Upper lobe of left lung (tissue), 6 donors: ENCODE data around the gene RTL1. TPM values are rescaled to one million over a fixed set of nuclear protein-coding genes. Genes with fewer than 3 reads are reported as not detected.
A peak's percentile ranks its signal among the peaks of the same experiment; 100 is the strongest.

ENCODE experiments used
- ATAC-seq, 2 donors: fragments of 200-7000 bp; cut with Tn5 transposase; one replicate each; pipeline ENCODE4 v1.9.1; 2022; ENCODE audit warnings: mild to moderate bottlenecking in 2 of 2, moderate library complexity in 2 of 2; ENCODE audit not compliant: low FRiP score in 2 of 2
- DNase-seq, 2 donors: peaks; one replicate each; pipeline ENCODE4 v3.0.0-alpha.2; 2019 to 2020
- H3K27ac ChIP-seq, 4 donors: fragments of 200-600 bp; sonication (generic); one replicate each; pipeline ENCODE4 v1.5.1; 2016 to 2019
- H3K27me3 ChIP-seq, 4 donors: fragments of 200-600 bp; sonication (generic); one replicate each; pipeline ENCODE4 v1.5.1; 2017 to 2019
- H3K36me3 ChIP-seq, 4 donors: fragments of 200-600 bp; sonication (generic); one replicate each; pipeline ENCODE4 v1.5.1; 2016 to 2019
- H3K4me1 ChIP-seq, 4 donors: fragments of 200-600 bp; sonication (generic); one replicate each; pipeline ENCODE4 v1.5.1; 2018 to 2019
- H3K4me3 ChIP-seq, 4 donors: fragments of 200-600 bp; sonication (generic); one replicate each; pipeline ENCODE4 v1.5.1; 2017 to 2019; ENCODE audit warnings: mild to moderate bottlenecking in 2 of 4, moderate library complexity in 1 of 4
- H3K9me3 ChIP-seq, 4 donors: fragments of 200-600 bp; sonication (generic); one replicate each; pipeline ENCODE4 v1.5.1; 2018 to 2019
- EP300 ChIP-seq, 4 donors: sonication (generic); formaldehyde crosslinking; IDR thresholded peaks; one replicate each; pipeline ENCODE4 v1.5.1; 2017; ENCODE audit warnings: antibody characterized with exemption in 4 of 4, control low read depth in 2 of 4
- POLR2A ChIP-seq, 4 donors: fragments of 450-650 bp; IDR thresholded peaks; one replicate each; pipeline ENCODE4 v1.5.1; 2016 to 2017; ENCODE audit warnings: antibody characterized with exemption in 4 of 4, mild to moderate bottlenecking in 2 of 4
- POLR2AphosphoS5 ChIP-seq, 2 donors: sonication (generic); formaldehyde crosslinking; IDR thresholded peaks; one replicate each; pipeline ENCODE4 v1.5.1; 2017; ENCODE audit warnings: antibody characterized with exemption in 2 of 2
- WGBS, 2 donors: methylation state at CpG; one replicate each; pipeline ENCODE4 v1.1.5; 2017 to 2018; 5-methylcytosine and 5-hydroxymethylcytosine counted together
- total RNA-seq, 6 donors: library from RNA; depleted of rRNA in 4 of 6; stranded (reverse); fragments of >200 nt in 4 of 6; gene quantifications; one replicate each; pipeline versions ENCODE4 v1.1.0 to v1.2.1, GENCODE V29; 2016 to 2021
- TF ChIP-seq, protein P1 (sequence below), 6 experiments: fragments of 450-650 bp in 4 of 6; fragments of 200-600 bp in 2 of 6; sonication (generic) in 2 of 6; IDR thresholded peaks; one replicate each; pipeline ENCODE4 v1.5.1; 2016 to 2019; ENCODE audit warnings: antibody characterized with exemption in 6 of 6
- donor health status: DM: no; HTN: no; CAD: no; lungs with moderate emphysema.
- donor health status: DM: no; HTN: yes; CAD: no; lungs with severe emphysema.

The RTL1 gene
- total RNA-seq, 6 donors from 2014 or later, result not detected

DNA sequence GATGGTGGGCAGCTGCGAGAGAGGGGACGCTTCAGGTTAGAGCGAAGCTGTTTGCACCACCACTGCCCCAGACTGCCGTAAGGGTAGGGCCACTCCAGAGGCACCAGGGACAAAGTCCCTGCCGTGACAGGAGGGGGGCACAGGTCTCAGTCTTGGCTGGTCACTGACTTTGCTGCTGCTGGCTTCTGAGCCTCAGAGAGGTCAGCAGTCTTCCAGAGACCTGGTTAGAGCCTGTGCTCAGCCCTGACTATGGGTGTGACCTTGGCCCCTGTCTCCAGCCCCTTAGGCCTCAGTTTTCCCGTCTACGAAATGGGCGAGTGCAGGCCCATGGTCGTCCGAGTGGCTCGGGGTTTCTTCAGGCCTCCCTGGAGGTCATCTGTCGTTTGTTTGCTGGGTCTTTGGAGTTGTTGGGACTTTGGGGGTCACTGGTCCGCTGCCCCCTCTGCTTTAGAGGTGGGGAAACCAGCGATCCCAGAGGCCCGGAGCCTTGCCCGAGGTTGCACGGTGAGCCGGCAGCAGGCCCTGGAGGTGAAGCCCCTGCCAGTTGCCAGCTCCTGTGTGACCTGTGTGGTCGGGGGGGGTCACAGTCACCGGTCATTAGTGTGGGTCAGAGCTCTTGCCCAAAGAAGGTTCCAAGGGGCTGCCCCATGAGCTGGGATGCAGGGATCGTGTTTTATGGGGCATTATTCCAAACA, 62.3 kb downstream of the RTL1 start:
- H3K9me3 ChIP-seq, result no peaks in the 10 kb centered on the region
- H3K27ac ChIP-seq, result no peak overlapping the region
- TF ChIP-seq POLR2A (IDR thresholded peaks at IDR 0.05), result no peak
- no peaks in the 10 kb centered on the region for H3K27me3 ChIP-seq
- H3K4me3 ChIP-seq, result no peak overlapping the region
- H3K4me1 ChIP-seq, result no peaks in the 10 kb centered on the region
- no peaks in the 10 kb centered on the region for H3K36me3 ChIP-seq
- no peak for ATAC-seq
- DNase-seq, result peak in 1 of 2 donors; percentile 45
- 86 to 94% methylated on average over 5 to 21 of the region's 21 CpGs for WGBS, 2 donors

DNA sequence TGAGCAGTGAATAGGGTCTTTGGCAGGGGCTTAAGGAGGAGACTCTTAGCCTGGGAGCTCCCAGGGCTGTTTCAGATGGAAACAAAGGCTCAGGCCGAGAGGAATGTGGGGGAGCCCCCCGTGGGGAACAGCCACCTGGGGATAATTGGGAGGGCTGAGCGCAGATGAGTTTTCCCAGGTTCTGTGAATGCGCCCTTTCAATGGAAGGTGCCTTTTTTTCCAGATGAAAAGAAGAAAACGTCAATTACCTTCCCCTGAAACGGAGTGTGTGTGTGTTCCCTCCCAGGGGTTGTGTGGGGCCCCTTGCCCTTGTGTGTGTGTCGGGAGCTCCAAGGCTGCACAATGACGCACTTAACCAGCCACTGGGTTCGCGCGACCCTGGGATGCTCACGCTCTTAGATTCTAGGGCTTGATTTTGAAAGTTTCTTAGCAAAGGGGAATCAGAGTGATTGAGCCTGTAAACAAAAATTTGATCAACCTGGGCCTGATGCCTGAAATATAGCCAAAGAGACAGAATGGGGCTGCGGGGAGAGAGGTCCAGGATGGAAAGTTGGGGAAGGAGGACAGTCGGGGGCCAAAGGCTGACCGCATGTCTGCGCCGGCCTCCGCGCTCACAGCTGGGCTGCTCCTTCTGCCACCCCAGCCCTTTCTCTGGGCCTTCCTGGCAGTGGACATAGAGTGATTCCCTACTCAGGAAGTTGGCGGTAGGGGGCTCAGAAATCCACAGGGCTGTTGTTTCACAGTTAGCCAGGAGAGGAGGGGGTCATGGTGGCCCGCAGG, 63.0 kb downstream of the RTL1 start:
- H3K4me3 ChIP-seq, result no peak overlapping the region
- H3K27ac ChIP-seq, result no peak overlapping the region
- 82 to 87% methylated on average over 20 to 21 of the region's 21 CpGs for WGBS, 2 donors
- no peaks in the 10 kb centered on the region for H3K9me3 ChIP-seq
- H3K4me1 ChIP-seq, result no peaks in the 10 kb centered on the region
- no peak for ATAC-seq
- TF ChIP-seq POLR2AphosphoS5 (IDR thresholded peaks at IDR 0.05), result no peak
- no peaks in the 10 kb centered on the region for H3K36me3 ChIP-seq
- H3K27me3 ChIP-seq, result no peaks in the 10 kb centered on the region
- DNase-seq, result peak in 1 of 2 donors; percentile 47

DNA sequence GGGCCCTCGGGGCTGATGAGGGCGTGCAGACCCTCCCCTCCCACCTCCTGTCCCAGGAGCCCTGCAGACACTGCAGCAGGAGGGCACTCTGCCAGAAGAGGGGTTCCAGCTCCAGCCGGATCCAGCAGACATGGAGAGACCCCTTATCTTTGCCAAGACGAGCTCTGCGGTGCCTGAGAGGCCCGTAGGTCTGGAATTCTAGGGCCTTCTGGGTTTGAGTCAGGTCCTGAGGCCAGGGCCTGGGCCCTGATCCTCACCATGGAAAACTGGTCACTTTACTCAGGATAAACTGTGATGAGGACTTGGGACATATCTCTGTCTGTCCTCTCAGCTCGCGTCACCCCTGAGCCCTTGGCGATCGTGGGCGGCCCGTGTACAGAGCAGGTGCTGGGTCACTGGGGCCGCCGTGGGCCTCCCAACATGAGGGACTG, 63.8 kb downstream of the RTL1 start:
- 79 to 84% methylated on average over 8 to 14 of the region's 14 CpGs for WGBS, 2 donors
- no peak for TF ChIP-seq POLR2A (IDR thresholded peaks at IDR 0.05)
- no peak for TF ChIP-seq POLR2AphosphoS5 (IDR thresholded peaks at IDR 0.05)
- TF ChIP-seq, protein P1, sequence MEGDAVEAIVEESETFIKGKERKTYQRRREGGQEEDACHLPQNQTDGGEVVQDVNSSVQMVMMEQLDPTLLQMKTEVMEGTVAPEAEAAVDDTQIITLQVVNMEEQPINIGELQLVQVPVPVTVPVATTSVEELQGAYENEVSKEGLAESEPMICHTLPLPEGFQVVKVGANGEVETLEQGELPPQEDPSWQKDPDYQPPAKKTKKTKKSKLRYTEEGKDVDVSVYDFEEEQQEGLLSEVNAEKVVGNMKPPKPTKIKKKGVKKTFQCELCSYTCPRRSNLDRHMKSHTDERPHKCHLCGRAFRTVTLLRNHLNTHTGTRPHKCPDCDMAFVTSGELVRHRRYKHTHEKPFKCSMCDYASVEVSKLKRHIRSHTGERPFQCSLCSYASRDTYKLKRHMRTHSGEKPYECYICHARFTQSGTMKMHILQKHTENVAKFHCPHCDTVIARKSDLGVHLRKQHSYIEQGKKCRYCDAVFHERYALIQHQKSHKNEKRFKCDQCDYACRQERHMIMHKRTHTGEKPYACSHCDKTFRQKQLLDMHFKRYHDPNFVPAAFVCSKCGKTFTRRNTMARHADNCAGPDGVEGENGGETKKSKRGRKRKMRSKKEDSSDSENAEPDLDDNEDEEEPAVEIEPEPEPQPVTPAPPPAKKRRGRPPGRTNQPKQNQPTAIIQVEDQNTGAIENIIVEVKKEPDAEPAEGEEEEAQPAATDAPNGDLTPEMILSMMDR (IDR thresholded peaks at IDR 0.05), result no peak
- no peak for TF ChIP-seq EP300 (IDR thresholded peaks at IDR 0.05)
- H3K4me1 ChIP-seq, result no peaks in the 10 kb centered on the region

DNA sequence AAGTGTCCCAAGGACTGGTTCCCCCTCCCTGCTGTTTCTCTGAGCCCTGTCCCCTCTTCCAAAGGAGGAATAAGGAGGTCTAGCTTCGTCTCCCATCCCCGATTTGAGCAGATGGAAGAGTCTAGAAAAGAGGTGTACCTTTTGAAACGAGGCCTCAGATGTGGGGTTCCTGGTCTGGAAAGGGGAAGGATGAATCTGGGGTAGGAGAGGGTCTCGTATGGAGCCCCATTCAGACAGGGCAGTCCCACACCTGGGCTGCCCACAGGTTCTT, 64.3 kb downstream of the RTL1 start:
- H3K4me1 ChIP-seq, result no peaks in the 10 kb centered on the region
- no peaks in the 10 kb centered on the region for H3K9me3 ChIP-seq
- no peak for TF ChIP-seq EP300 (IDR thresholded peaks at IDR 0.05)
- no peak for TF ChIP-seq POLR2AphosphoS5 (IDR thresholded peaks at IDR 0.05)
- no peak for TF ChIP-seq POLR2A (IDR thresholded peaks at IDR 0.05)
- no peaks in the 10 kb centered on the region for H3K27me3 ChIP-seq
- H3K27ac ChIP-seq, result no peak overlapping the region
- ATAC-seq (no peak), DNase-seq (no peak)
- 58 to 72% methylated on average over 4 of the region's 4 CpGs for WGBS, 2 donors
- H3K4me3 ChIP-seq, result no peak overlapping the region
- H3K36me3 ChIP-seq, result no peaks in the 10 kb centered on the region

More for the DNA sequence above, 63.8 kb downstream of the RTL1 start:
- no peaks in the 10 kb centered on the region for H3K27me3 ChIP-seq
- DNase-seq, result no peak
- H3K9me3 ChIP-seq, result no peaks in the 10 kb centered on the region
- no peaks in the 10 kb centered on the region for H3K36me3 ChIP-seq
- no peak for ATAC-seq
- H3K4me3 ChIP-seq, result no peak overlapping the region
- no peak overlapping the region for H3K27ac ChIP-seq

DNA sequence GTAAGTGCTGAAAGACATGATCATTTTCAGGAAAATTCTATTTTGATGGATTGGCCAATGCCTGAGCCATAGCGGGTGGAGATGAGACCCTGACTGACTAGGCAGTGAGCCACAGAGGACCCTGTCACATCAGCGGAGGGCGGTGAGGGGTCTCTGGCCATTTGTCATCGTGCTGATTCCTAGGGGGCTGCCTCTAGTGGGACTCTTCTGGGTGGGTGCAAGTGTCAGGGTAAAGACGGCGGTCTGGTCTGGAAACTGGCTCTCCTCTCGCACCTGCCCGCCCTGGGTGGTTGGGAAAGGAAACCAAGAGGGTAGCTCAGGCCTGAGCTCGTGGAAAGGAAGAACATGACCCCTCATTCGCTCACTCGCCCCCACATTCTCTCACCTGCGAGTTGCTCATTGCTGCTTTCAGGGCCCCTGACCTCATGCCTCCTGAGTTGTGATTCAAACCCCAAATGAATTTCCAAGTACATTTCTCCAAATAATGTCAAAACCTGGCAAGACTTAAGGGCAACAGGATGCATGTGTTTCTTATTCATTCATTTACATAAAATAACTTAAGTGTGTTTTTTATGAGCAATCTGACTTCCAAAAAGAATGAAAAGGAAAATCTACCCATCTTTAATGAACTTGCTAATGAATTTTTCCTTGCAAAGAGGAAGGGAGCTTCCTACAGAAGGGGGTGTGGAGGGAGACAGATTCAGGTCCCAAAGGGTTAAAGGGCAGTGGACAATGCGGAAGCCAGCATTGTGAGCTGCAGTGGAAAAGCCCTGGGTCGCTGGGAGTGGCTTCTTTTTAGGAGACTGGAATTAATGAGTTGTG, 64.8 kb downstream of the RTL1 start:
- no peak for DNase-seq
- Histone ChIP-seq H3K4me3 (no peak overlapping the region), H3K4me1 (no peaks in the 10 kb centered on the region), H3K9me3 (no peaks in the 10 kb centered on the region), H3K27me3 (no peaks in the 10 kb centered on the region), H3K27ac (no peak overlapping the region), H3K36me3 (no peaks in the 10 kb centered on the region)
- TF ChIP-seq POLR2A (IDR thresholded peaks at IDR 0.05) (no peak), EP300 (IDR thresholded peaks at IDR 0.05) (no peak), POLR2AphosphoS5 (IDR thresholded peaks at IDR 0.05) (no peak)
- TF ChIP-seq, protein P1 (IDR thresholded peaks at IDR 0.05), result no peak
- ATAC-seq, result no peak
- WGBS, 2 donors, result 87% methylated on average over 14 of the region's 14 CpGs

DNA sequence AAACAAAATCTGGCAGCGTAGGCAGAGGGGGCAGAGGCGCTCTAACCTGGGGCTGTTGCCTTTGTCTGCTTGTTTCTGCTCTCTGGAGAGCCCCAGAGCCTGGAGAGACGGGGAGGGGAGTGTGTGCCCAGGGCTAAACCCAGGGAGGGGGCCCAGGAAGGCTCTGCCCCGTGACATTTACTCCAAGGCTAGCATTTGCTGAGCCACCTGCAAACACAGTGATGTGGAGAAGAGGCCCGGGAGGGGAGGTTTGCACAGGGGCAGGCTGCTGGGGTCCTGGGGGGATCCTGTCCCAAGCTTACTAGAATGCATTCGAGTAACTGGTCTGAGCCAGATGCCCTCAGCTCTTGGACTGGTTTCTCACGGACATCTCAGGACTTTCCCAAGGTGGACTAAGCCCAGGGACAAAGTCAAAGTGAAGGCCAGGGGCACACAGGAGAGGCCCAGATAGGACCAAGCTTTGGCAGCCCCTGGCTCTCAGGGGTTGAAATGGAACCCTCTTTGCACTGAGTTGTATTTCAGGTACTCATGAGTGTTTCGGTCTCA, 65.6 kb downstream of the RTL1 start:
- Histone ChIP-seq H3K27me3 (no peaks in the 10 kb centered on the region), H3K4me1 (no peaks in the 10 kb centered on the region), H3K36me3 (no peaks in the 10 kb centered on the region), H3K4me3 (no peak overlapping the region), H3K27ac (no peak overlapping the region), H3K9me3 (no peaks in the 10 kb centered on the region)
- ATAC-seq (no peak), DNase-seq (no peak)
- WGBS, 2 donors, result 82 to 89% methylated on average over 5 to 8 of the region's 8 CpGs
- TF ChIP-seq EP300 (IDR thresholded peaks at IDR 0.05) (no peak), POLR2A (IDR thresholded peaks at IDR 0.05) (no peak), POLR2AphosphoS5 (IDR thresholded peaks at IDR 0.05) (no peak)
- TF ChIP-seq, protein P1 (IDR thresholded peaks at IDR 0.05), result no peak
